Cerebellar cortex (tissue), 1 donor: Measurements from ENCODE around the gene CDK5RAP1.
"Not testable (repeated sequence)": the region's sequence is repeated elsewhere in the genome, so short reads cannot be mapped to it uniquely, and the experiment has no call there.

Experiments
- DNase-seq: peaks from one replicate; pipeline ENCODE4 v3.0.0-alpha.2; 2015; ENCODE audit warnings: low spot score

Gene CDK5RAP1

GRCh38 chr20:33401184-33401920 is at the start of gene CDK5RAP1:
Gene CDK5RAP1 (minus strand): TSS chr20:33401519. CDS start chr20:33397064, 4,455 bp downstream.
- peak; percentile 91 for DNase-seq

GRCh38 chr20:33450867-33451266 is 49.5 kb upstream of the CDK5RAP1 start:
- no peak for DNase-seq

- no peak for DNase-seq
Measured at GRCh38 chr20:33445881-33446625, 44.7 kb upstream of the CDK5RAP1 start.

- DNase-seq = no peak
Measured at GRCh38 chr20:33444797-33445560, 43.7 kb upstream of the CDK5RAP1 start.

GRCh38 chr20:33443512-33444239 is 42.4 kb upstream of the CDK5RAP1 start, which contains the start of gene SNTA1:
Gene SNTA1 (minus strand): TSS chr20:33443763. CDS start chr20:33443620, 143 bp downstream.
- DNase-seq = peak; percentile 72

- DNase-seq = no peak
Measured at GRCh38 chr20:33443006-33443511, 41.7 kb upstream of the CDK5RAP1 start.

- no peak for DNase-seq
Measured at GRCh38 chr20:33442136-33443005, 41.1 kb upstream of the CDK5RAP1 start.

GRCh38 chr20:33441142-33441955 is 40.0 kb upstream of the CDK5RAP1 start:
- no peak for DNase-seq

- DNase-seq = not testable (repeated sequence)
Measured at GRCh38 chr20:33440562-33440961, 39.2 kb upstream of the CDK5RAP1 start.

GRCh38 chr20:33438481-33438880 is 37.2 kb upstream of the CDK5RAP1 start:
- DNase-seq = no peak

- no peak for DNase-seq
Measured at GRCh38 chr20:33437141-33437911, 36.0 kb upstream of the CDK5RAP1 start.

GRCh38 chr20:33434434-33434833 is 33.1 kb upstream of the CDK5RAP1 start:
- no peak for DNase-seq

- no peak for DNase-seq
Measured at GRCh38 chr20:33433465-33434234, 32.3 kb upstream of the CDK5RAP1 start.

GRCh38 chr20:33431797-33432381 is 30.6 kb upstream of the CDK5RAP1 start:
- DNase-seq = no peak

- not testable (repeated sequence) for DNase-seq
Measured at GRCh38 chr20:33423875-33424274, 22.6 kb upstream of the CDK5RAP1 start.

GRCh38 chr20:33423141-33423834 is 22.0 kb upstream of the CDK5RAP1 start:
- no peak for DNase-seq
